Measurements from ENCODE around the gene HOXA11. TPM values are rescaled to one million over a fixed set of nuclear protein-coding genes. Genes with fewer than 3 reads are reported as not detected.

HOXA11 gene
- total RNA-seq, 6 experiments from 2014 or later, result 33.1 to 42.1 (median 39.1) TPM

DNA sequence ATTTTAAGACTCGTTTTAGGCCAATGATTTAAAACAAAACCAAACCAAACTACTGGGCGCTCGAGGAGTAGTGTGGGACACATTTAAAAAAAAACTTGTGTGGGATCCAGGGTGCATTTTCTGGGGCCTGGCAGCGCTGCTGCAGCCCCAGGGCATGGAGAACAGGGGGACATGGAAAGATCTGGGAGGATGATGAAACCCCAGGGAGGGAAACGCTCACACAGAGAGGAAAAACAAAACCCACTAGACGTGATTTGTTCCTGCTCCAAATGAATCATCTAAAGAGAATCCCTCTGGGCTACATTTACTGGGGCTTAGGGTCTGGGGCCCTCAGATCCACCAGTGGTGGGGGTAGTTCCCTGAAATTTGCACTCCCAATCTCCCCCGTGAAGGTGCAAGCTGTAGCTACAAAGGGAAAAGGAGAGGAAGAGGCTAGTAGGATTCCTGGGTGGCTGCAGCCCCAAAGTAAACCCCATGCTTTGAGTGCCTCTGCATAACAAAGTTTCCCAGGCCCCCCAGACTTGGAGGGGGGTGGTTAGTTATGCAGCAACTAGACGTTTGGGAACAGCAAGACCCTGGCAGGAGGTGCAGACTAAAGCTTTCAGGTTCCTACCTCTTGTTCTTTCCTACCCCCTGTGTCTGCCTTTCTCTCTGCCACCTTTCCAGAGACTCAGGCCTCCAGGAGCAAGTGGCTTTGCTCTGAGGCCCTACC, 29.4 kb upstream of the HOXA11 start:
- no peak overlapping the region for H3K4me3 Mint-ChIP-seq
- H3K9me3 Mint-ChIP-seq, result no peaks in the 10 kb centered on the region
- H3K27ac Mint-ChIP-seq, result no peak overlapping the region; the same call in 1 of the 2 replicates
- DNase-seq, result no peak
- no peaks in the 10 kb centered on the region for H3K36me3 Mint-ChIP-seq (ENCODE audit: low read depth)
- H3K27me3 Mint-ChIP-seq (ENCODE audit: insufficient read depth), result peaks cover 6% of the 10 kb centered on the region
- TF ChIP-seq, protein P1, sequence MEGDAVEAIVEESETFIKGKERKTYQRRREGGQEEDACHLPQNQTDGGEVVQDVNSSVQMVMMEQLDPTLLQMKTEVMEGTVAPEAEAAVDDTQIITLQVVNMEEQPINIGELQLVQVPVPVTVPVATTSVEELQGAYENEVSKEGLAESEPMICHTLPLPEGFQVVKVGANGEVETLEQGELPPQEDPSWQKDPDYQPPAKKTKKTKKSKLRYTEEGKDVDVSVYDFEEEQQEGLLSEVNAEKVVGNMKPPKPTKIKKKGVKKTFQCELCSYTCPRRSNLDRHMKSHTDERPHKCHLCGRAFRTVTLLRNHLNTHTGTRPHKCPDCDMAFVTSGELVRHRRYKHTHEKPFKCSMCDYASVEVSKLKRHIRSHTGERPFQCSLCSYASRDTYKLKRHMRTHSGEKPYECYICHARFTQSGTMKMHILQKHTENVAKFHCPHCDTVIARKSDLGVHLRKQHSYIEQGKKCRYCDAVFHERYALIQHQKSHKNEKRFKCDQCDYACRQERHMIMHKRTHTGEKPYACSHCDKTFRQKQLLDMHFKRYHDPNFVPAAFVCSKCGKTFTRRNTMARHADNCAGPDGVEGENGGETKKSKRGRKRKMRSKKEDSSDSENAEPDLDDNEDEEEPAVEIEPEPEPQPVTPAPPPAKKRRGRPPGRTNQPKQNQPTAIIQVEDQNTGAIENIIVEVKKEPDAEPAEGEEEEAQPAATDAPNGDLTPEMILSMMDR (IDR thresholded peaks at IDR 0.05), result no peak
- peaks cover 14% of the 10 kb centered on the region for H3K4me1 Mint-ChIP-seq (ENCODE audit: low read depth)

DNA sequence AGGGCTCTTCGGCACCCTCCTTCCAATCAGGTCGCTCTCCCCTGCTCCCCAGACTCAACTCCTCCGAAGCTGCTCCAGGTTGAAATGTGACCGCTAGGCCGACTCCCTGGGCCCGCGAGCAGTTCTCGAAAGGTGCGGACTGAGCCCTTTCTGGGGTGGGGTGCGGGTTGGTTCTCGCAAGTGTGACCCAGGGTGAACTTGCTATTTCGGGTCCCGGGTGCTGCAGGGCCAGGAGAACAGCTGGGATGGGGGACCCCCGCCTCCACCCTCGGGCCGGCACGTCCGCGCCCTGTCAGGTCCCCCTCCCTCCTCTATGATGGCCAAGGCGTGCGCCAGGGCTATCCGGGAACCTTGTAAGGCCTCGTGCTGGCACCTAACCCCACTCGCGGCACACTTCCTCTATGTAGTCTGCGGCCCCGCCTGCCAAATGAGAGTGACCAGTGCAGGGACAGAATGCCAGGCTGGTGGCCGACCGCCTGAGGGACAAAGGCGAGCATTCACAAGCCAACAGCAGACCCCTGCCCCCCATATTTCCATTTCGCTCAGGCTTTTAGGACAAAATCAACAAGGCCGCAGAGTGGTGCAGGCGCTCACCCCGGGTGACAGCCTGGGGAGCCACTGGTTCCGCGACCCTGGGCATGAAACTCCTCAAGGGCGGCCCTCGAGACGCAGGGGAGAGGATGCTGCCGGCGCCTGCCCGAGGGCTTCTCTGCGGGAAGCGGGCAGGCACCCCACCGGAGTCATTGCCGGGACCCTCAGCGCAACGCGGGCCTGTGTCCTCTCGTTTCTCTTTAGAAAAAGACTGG, 28.6 kb upstream of the HOXA11 start:
- Mint-ChIP-seq H3K27me3 (ENCODE audit: insufficient read depth) (peaks cover 6% of the 10 kb centered on the region), H3K27ac (no peak overlapping the region), H3K4me1 (ENCODE audit: low read depth) (peaks cover 14% of the 10 kb centered on the region), H3K36me3 (ENCODE audit: low read depth) (no peaks in the 10 kb centered on the region), H3K4me3 (no peak overlapping the region), H3K9me3 (no peaks in the 10 kb centered on the region)
- TF ChIP-seq, protein P1 (IDR thresholded peaks at IDR 0.05), result no peak
- no peak for DNase-seq

DNA sequence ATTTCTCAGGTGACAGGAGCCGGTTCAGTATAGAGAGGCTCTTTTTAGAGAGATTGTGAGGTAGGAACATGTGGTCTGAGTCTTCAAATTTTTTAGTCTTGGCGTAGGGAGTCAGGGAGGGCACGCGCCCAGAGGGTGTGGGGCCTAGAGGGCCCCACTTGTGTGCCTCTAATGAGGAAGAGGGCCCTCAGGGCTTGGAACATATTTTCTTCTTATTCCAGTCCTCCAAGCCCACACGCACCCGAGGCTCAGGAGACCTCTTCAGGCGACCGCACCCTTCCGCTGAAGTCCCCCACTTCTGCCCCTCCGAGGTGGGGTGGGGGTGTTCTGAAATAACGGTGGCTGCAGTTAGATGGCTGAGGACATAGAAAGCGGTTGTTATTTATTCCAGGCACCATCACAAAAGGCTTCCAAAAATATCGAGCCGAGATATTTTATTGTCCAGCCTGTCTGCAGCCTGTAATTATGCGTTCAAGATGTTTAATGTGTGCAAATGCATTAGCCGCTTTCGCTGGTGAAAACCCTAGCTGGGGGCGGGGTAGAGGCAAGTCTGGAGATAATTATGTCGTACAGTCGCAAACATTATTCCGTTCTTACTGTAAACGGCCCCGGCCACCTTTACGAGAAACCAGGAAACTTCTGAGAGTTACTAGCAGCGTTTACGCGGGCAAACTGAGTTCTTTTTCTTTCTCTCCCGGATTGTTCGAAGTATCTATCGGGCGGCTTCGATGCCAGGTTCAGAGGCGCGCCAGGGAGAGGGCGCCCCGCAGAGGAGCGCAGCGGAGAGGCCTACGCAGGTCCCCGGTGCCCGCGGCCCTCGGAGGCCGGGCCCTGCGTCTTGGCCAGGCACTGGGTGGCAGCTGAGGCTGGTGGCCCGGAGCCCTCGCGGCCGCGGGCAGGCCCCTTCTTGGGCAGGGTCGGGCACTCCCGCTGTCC, 27.7 kb upstream of the HOXA11 start:
- Mint-ChIP-seq H3K4me1 (ENCODE audit: low read depth) (peaks cover 14% of the 10 kb centered on the region), H3K27ac (no peak overlapping the region), H3K27me3 (ENCODE audit: insufficient read depth) (peaks cover 6% of the 10 kb centered on the region), H3K9me3 (no peaks in the 10 kb centered on the region), H3K4me3 (no peak overlapping the region), H3K36me3 (ENCODE audit: low read depth) (no peaks in the 10 kb centered on the region)
- no peak for DNase-seq
- TF ChIP-seq, protein P1 (IDR thresholded peaks at IDR 0.05), result no peak

DNA sequence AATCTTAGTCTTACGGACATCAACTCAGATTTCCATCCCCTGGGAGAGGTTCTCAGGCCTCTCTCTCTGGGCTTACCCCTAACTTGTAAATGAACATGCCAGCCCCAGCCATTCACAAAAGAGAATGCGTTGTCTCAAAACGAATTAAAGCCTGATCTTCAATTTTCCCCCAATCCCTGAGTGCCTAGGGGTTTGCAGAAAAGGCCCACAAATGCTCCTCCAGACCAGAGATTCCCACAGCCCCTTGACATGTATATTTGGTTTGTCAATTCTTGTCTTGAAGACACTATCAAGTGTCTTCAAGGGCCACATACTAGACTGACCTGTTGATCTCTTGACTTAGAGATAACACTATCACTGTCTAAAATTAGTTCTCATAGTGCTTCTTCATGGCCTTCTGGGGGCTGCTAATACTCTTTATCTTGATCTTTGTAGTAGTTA, 26.8 kb upstream of the HOXA11 start:
- H3K4me1 Mint-ChIP-seq (ENCODE audit: low read depth), result peaks cover 14% of the 10 kb centered on the region
- DNase-seq, result no peak
- H3K27ac Mint-ChIP-seq, result no peak overlapping the region
- no peaks in the 10 kb centered on the region for H3K9me3 Mint-ChIP-seq
- H3K36me3 Mint-ChIP-seq (ENCODE audit: low read depth), result no peaks in the 10 kb centered on the region
- TF ChIP-seq, protein P1 (IDR thresholded peaks at IDR 0.05), result no peak
- H3K4me3 Mint-ChIP-seq, result no peak overlapping the region
- H3K27me3 Mint-ChIP-seq (ENCODE audit: insufficient read depth), result peaks cover 6% of the 10 kb centered on the region

DNA sequence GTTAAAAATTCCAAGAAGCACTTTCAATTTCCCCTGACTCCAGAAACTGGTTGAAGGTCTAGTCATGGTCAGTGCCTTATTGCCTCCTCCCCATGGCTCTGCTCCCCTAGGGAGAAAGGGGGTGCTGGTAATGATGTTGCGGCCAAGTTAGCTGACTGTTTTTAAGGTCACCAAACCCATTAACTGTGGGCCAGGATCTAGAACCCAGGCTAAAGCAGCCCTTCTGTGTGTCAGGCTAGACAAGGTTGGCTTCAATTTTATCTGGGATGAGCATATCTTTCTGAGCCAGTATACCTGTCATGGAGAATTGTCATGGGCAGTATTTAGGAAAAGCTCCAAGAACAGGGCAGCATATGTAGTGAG, 26.0 kb upstream of the HOXA11 start:
- Mint-ChIP-seq H3K36me3 (ENCODE audit: low read depth) (no peaks in the 10 kb centered on the region), H3K9me3 (no peaks in the 10 kb centered on the region), H3K27me3 (ENCODE audit: insufficient read depth) (peaks cover 8% of the 10 kb centered on the region), H3K4me1 (ENCODE audit: low read depth) (peaks cover 14% of the 10 kb centered on the region), H3K27ac (no peak overlapping the region), H3K4me3 (no peak overlapping the region)
- DNase-seq, result no peak
- TF ChIP-seq, protein P1 (IDR thresholded peaks at IDR 0.05), result no peak

Data from HFFc6 (cell line).